ENCODE results near the gene TCP11L1. TPM values are rescaled to one million over a fixed set of nuclear protein-coding genes. Genes with fewer than 3 reads are reported as not detected.

TCP11L1 gene
- total and polyA plus RNA-seq, 2 donors (not counting 3 experiments of a cell fraction or from before 2014, with no cell fraction given) = 12.1 to 18.1 TPM

DNA sequence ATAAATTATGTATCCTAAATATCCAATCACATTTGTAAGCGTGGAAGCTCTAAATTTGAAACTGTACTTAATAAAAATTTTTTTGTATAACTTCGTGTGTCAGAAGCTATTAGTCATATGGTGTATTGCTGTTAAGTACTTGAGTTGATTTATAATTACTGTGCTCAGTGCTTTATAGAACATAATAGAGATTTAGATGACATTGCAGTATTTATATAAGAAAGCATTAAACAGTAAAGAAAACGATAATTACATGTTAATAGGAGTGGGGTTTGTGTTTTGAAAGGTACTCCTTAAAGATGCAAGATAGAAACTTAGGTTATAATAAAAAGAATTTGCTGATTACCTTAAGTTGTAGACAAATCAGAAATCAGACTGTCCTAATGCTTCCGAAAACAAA, 5.9 kb upstream of the TCP11L1 start:
- H3K4me3 ChIP-seq (replicated peaks in 1 of 3; ENCODE audit: insufficient read depth in 1 of 3, low read depth in 1 of 3, low read length in 3 of 3) = no peak overlapping the region
- no peak overlapping the region for H3K27ac ChIP-seq (ENCODE audit: insufficient read depth, low read depth, low read length)
- no peak for TF ChIP-seq POLR2AphosphoS5 (IDR thresholded peaks at IDR 0.05; ENCODE audit: insufficient read depth, low read depth, low read length)
- no peak overlapping the region for H3K4me2 ChIP-seq (ENCODE audit: insufficient read depth, low read length)
- DNase-seq (ENCODE audit: low read depth, low spot score) (no peak), FAIRE-seq (no peak)
- intact Hi-C loops (cut with micrococcal nuclease) (no loop called here), dilution Hi-C loops (cut with MboI; ENCODE audit: extremely low pct_ligation_motif_present, low sequenced_read_pairs) (no loop called here)
- no peaks in the 10 kb centered on the region for H3K79me2 ChIP-seq (ENCODE audit: control insufficient read depth, insufficient read depth, low read length)
- no peaks in the 10 kb centered on the region for H3K9me1 ChIP-seq (replicated peaks; ENCODE audit: control insufficient read depth, extremely low read depth, insufficient read depth, low read length)
- no peak overlapping the region for H2AFZ ChIP-seq (ENCODE audit: low read depth, low read length)
- ChIA-PET POLR2A (no interaction called here), CTCF (interaction anchor here (1.0 to 1.9 kb wide), 4 partner anchors 11 to 32 kb away, joined by 3 to 5 read pairs (median 4); partner anchors contain the start of gene DEPDC7)
- no peaks in the 10 kb centered on the region for H3K9me3 ChIP-seq (replicated peaks; ENCODE audit: control insufficient read depth, insufficient read depth, low read length)
- H3K36me3 ChIP-seq (ENCODE audit: control insufficient read depth in 2 of 2, extremely low read depth in 1 of 2, insufficient read depth in 2 of 2, low read length in 2 of 2) = no peaks in the 10 kb centered on the region
- no TSS peak for BruUV-seq (replicated peaks)
- H3K9ac ChIP-seq (replicated peaks; ENCODE audit: extremely low read depth, insufficient read depth, low read length) = no peak overlapping the region
- H4K20me1 ChIP-seq (replicated peaks; ENCODE audit: control insufficient read depth, extremely low read depth, insufficient read depth, low read length) = no peaks in the 10 kb centered on the region
- H3K4me1 ChIP-seq (ENCODE audit: control insufficient read depth, extremely low read depth, insufficient read depth, low read length) = no peaks in the 10 kb centered on the region
- peaks cover 0 to 6% of the 10 kb centered on the region in 2 experiments for H3K27me3 ChIP-seq (ENCODE audit: control insufficient read depth in 2 of 2, insufficient read depth in 2 of 2, low read length in 2 of 2)

DNA sequence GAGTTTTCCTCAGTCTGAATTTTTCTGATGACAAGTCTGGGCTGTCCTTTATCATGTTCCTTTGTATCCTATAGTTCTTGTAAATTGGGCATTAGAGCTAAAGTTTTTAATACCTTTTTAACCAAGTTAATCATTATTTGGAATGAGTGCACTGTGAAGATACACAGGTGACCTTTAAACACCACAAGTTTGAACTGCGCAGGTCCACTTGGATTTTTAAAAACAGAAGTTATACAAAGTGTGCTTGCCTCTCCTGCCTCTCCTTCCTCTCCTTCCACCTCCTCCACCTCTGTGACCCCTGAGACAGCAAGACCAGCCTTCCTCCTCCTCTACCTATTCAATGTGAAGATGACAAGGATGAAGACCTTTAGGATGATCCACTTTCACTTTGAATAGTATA, 4.4 kb upstream of the TCP11L1 start:
- Histone ChIP-seq H3K79me2 (ENCODE audit: control insufficient read depth, insufficient read depth, low read length) (no peaks in the 10 kb centered on the region), H3K9me1 (replicated peaks; ENCODE audit: control insufficient read depth, extremely low read depth, insufficient read depth, low read length) (no peaks in the 10 kb centered on the region), H3K9me3 (replicated peaks; ENCODE audit: control insufficient read depth, insufficient read depth, low read length) (no peaks in the 10 kb centered on the region), H3K9ac (replicated peaks; ENCODE audit: extremely low read depth, insufficient read depth, low read length) (no peak overlapping the region), H4K20me1 (replicated peaks; ENCODE audit: control insufficient read depth, extremely low read depth, insufficient read depth, low read length) (no peaks in the 10 kb centered on the region), H3K4me3 (replicated peaks in 1 of 3; ENCODE audit: insufficient read depth in 1 of 3, low read depth in 1 of 3, low read length in 3 of 3) (no peak overlapping the region), H3K4me2 (ENCODE audit: insufficient read depth, low read length) (no peak overlapping the region), H3K27me3 (ENCODE audit: control insufficient read depth in 2 of 2, insufficient read depth in 2 of 2, low read length in 2 of 2) (peaks cover 0 to 6% of the 10 kb centered on the region in 2 experiments), H3K27ac (ENCODE audit: insufficient read depth, low read depth, low read length) (no peak overlapping the region), H3K4me1 (ENCODE audit: control insufficient read depth, extremely low read depth, insufficient read depth, low read length) (no peaks in the 10 kb centered on the region), H3K36me3 (ENCODE audit: control insufficient read depth in 2 of 2, extremely low read depth in 1 of 2, insufficient read depth in 2 of 2, low read length in 2 of 2) (no peaks in the 10 kb centered on the region), H2AFZ (ENCODE audit: low read depth, low read length) (no peak overlapping the region)
- TF ChIP-seq EZH2 (IDR thresholded peaks at IDR 0.05; ENCODE audit: borderline replicate concordance, low read depth, low read length, severe bottlenecking) (no peak), POLR2AphosphoS5 (IDR thresholded peaks at IDR 0.05; ENCODE audit: insufficient read depth, low read depth, low read length) (no peak), JUN (IDR thresholded peaks at IDR 0.05; ENCODE audit: borderline replicate concordance, insufficient read depth, insufficient read length, low read depth) (no peak), MYC (IDR thresholded peaks at IDR 0.05; ENCODE audit: low read depth, low read length) (no peak), FOS (IDR thresholded peaks at IDR 0.05; ENCODE audit: borderline replicate concordance, insufficient read depth, low read length) (no peak), POLR2A (IDR thresholded peaks at IDR 0.05; ENCODE audit: low read depth, low read length) (no peak), GATA2 (IDR thresholded peaks at IDR 0.05; ENCODE audit: insufficient read depth, insufficient read length, low read depth, low read length) (no peak)
- TF ChIP-seq, protein P1, sequence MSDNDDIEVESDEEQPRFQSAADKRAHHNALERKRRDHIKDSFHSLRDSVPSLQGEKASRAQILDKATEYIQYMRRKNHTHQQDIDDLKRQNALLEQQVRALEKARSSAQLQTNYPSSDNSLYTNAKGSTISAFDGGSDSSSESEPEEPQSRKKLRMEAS (IDR thresholded peaks at IDR 0.05; ENCODE audit: insufficient read depth, insufficient read length) = no peak
- TF ChIP-seq, protein P2, sequence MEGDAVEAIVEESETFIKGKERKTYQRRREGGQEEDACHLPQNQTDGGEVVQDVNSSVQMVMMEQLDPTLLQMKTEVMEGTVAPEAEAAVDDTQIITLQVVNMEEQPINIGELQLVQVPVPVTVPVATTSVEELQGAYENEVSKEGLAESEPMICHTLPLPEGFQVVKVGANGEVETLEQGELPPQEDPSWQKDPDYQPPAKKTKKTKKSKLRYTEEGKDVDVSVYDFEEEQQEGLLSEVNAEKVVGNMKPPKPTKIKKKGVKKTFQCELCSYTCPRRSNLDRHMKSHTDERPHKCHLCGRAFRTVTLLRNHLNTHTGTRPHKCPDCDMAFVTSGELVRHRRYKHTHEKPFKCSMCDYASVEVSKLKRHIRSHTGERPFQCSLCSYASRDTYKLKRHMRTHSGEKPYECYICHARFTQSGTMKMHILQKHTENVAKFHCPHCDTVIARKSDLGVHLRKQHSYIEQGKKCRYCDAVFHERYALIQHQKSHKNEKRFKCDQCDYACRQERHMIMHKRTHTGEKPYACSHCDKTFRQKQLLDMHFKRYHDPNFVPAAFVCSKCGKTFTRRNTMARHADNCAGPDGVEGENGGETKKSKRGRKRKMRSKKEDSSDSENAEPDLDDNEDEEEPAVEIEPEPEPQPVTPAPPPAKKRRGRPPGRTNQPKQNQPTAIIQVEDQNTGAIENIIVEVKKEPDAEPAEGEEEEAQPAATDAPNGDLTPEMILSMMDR (IDR thresholded peaks at IDR 0.05; ENCODE audit: extremely low read depth in 1 of 2, insufficient read depth in 1 of 2, low read depth in 1 of 2, low read length in 2 of 2) = no peak
- DNase-seq (ENCODE audit: low read depth, low spot score) (no peak), FAIRE-seq (no peak)
- dilution Hi-C loops (cut with MboI; ENCODE audit: extremely low pct_ligation_motif_present, low sequenced_read_pairs) (no loop called here), intact Hi-C loops (cut with micrococcal nuclease) (no loop called here)
- ChIA-PET POLR2A (no interaction called here), CTCF (interaction anchor here (1.1 kb wide), 1 partner anchor 11 kb away, joined by 3 read pairs; no protein-coding TSS in a partner anchor)
- no TSS peak for BruUV-seq (replicated peaks)

Data from endothelial cell of umbilical vein (primary cell).